Testis (tissue), 3 donors: ENCODE results near the gene PPT2. TPM values are rescaled to one million over a fixed set of nuclear protein-coding genes. Genes with fewer than 3 reads are reported as not detected.

Experiments
- DNase-seq: peaks from one replicate; pipeline ENCODE4 v3.0.0-alpha.2; 2019
- H3K27ac ChIP-seq, 2 donors: fragments of 200-600 bp; sonication (generic); one replicate each; pipeline ENCODE4 v1.5.1; 2019
- H3K27me3 ChIP-seq: fragments of 200-600 bp; sonication (generic); one replicate; pipeline ENCODE4 v1.5.1; 2019
- H3K36me3 ChIP-seq: fragments of 200-600 bp; sonication (generic); one replicate; pipeline ENCODE4 v1.5.1; 2017; ENCODE audit warnings: low read depth; ENCODE audit errors: missing control alignments
- H3K4me1 ChIP-seq: fragments of 200-600 bp; sonication (generic); one replicate; pipeline ENCODE4 v1.5.1; 2019
- H3K4me3 ChIP-seq, 2 donors: fragments of 200-600 bp; sonication (generic); one replicate each; pipeline ENCODE4 v1.5.1; 2017 to 2019
- H3K9me3 ChIP-seq: fragments of 200-600 bp; sonication (generic); one replicate; pipeline ENCODE4 v1.5.1; 2017
- CTCF ChIP-seq, 3 experiments: fragments of 450-650 bp in 2 of 3; fragments of 200-600 bp in 1 of 3; sonication (generic) in 1 of 3; IDR thresholded peaks; one replicate each; pipeline ENCODE4 v1.5.1; 2016 to 2019; ENCODE audit warnings: antibody characterized with exemption in 3 of 3, mild to moderate bottlenecking in 2 of 3, moderate library complexity in 1 of 3
- POLR2A ChIP-seq: fragments of 450-650 bp; IDR thresholded peaks from one replicate; pipeline ENCODE4 v1.6.1; 2017; ENCODE audit warnings: antibody characterized with exemption, mild to moderate bottlenecking, moderate library complexity
- WGBS, 2 donors: methylation state at CpG; one replicate each; pipeline ENCODE4 v1.1.5; 2018; 5-methylcytosine and 5-hydroxymethylcytosine counted together
- intact Hi-C: fragments of 100-400 bp; cut with DNase I; formaldehyde crosslinking; loops from one replicate; pipeline ENCODE4 v1.15.1; 2023; ENCODE audit warnings: low total_unique reads
- polyA plus RNA-seq: library from polyadenylated mRNA; stranded (reverse); fragments of 350-450 nt; fragmentation: Illumina TruSeq; extraction: RNeasy Lipid Tissue Mini Kit (QIAGEN cat#74804); gene quantifications from one replicate; pipeline ENCODE4 v1.2.3, GENCODE V29; 2014; ENCODE audit warnings: low read depth, low replicate concordance; ENCODE audit not compliant: insufficient read depth
- total RNA-seq, 2 donors: library from RNA; depleted of rRNA; stranded (reverse); fragments of >200 nt; gene quantifications; one replicate each; pipeline ENCODE4 v1.2.3, GENCODE V29; 2016

The PPT2 gene
- total and polyA plus RNA-seq, 3 donors from 2014 or later: 18.9 to 92.8 (median 33.9) TPM

- intact Hi-C loops: no loop called here
- H3K4me1 ChIP-seq: peaks cover 49% of the 10 kb centered on the region
- H3K4me3 ChIP-seq: no peak overlapping the region
- no peak for DNase-seq
- no peaks in the 10 kb centered on the region for H3K36me3 ChIP-seq
- no peak overlapping the region for H3K27ac ChIP-seq
- 68 to 74% methylated on average over 9 of the region's 9 CpGs for WGBS, 2 donors
- no peaks in the 10 kb centered on the region for H3K9me3 ChIP-seq
- no peak for TF ChIP-seq CTCF (IDR thresholded peaks at IDR 0.05)
- no peak for TF ChIP-seq POLR2A
- no peaks in the 10 kb centered on the region for H3K27me3 ChIP-seq
These were observed 41.4 kb upstream of the PPT2 start for GRCh38 chr6:32112431-32112980.

GRCh38 chr6:32113386-32114352 is 40.3 kb upstream of the PPT2 start:
- 56 to 60% methylated on average over 9 of the region's 9 CpGs for WGBS, 2 donors
- DNase-seq: peak; percentile 92
- Histone ChIP-seq H3K27me3 (no peaks in the 10 kb centered on the region), H3K4me1 (peaks cover 37% of the 10 kb centered on the region), H3K4me3 (no peak overlapping the region), H3K36me3 (no peaks in the 10 kb centered on the region), H3K27ac (peak overlapping the region in 1 of 2 donors; percentile 18), H3K9me3 (no peaks in the 10 kb centered on the region)
- TF ChIP-seq POLR2A (no peak), CTCF (IDR thresholded peaks at IDR 0.05) (peak; percentile 36 to 68 (median 61))
- intact Hi-C loops: no loop called here

- Histone ChIP-seq H3K27ac (no peak overlapping the region), H3K36me3 (no peaks in the 10 kb centered on the region), H3K27me3 (no peaks in the 10 kb centered on the region), H3K4me3 (no peak overlapping the region), H3K9me3 (no peaks in the 10 kb centered on the region), H3K4me1 (peaks cover 30% of the 10 kb centered on the region)
- TF ChIP-seq POLR2A: no peak
- TF ChIP-seq CTCF (IDR thresholded peaks at IDR 0.05): no peak
- intact Hi-C loops: no loop called here
- 83 to 88% methylated on average over 8 of the region's 8 CpGs for WGBS, 2 donors
- DNase-seq: no peak
These were observed 39.1 kb upstream of the PPT2 start for GRCh38 chr6:32114796-32115195.

- no peak overlapping the region for H3K4me3 ChIP-seq
- H3K36me3 ChIP-seq: no peaks in the 10 kb centered on the region
- H3K27ac ChIP-seq: no peak overlapping the region
- no peaks in the 10 kb centered on the region for H3K27me3 ChIP-seq
- TF ChIP-seq POLR2A (no peak), CTCF (IDR thresholded peaks at IDR 0.05) (no peak)
- no peak for DNase-seq
- intact Hi-C loops: no loop called here
- peaks cover 27% of the 10 kb centered on the region for H3K4me1 ChIP-seq
- H3K9me3 ChIP-seq: no peaks in the 10 kb centered on the region
- 86 to 88% methylated on average over 6 of the region's 6 CpGs for WGBS, 2 donors
These were observed 38.3 kb upstream of the PPT2 start for GRCh38 chr6:32115623-32116022.
